Stimulated activated CD8-positive, alpha-beta memory T cell treated with anti-CD3 and anti-CD28 coated beads, Interleukin-15, amount 100 ng/mL, for 1 hour (primary cell): ENCODE data around the gene RASAL3.

ENCODE experiments used
- DNase-seq: peaks from one replicate; pipeline ENCODE4 v3.0.0-alpha.2; 2020; ENCODE audit warnings: low read depth

The RASAL3 gene

GRCh38 chr19:15436012-15436825 lies 28.1 kb downstream of the RASAL3 start:
- DNase-seq = no peak

DNA sequence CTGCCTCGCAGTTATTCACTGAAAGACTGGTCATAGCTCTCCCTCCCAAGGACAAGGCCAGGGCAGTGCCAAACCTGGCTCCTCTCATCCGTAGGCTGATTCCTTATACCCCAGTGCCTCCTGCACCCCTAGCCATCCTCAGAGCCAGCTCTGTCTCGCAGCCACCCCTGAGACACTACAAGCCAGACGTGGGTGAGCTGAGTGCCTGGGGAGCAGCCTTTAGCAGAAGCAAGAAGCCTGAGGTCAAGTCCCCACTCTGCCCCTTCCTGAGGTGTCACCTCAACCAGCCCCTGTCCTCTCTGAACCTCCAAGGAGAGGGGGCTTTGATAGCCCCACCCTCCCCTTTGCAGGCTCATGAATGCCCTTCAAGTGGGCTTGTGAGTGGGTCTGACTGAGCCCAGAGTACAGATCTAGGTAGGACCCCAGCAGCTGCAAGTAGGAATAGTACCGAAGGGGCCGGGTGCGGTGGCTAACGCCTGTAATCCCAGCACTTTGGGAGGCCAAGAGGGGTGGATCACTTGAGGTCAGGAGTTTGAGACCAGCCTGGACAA lies 30.8 kb downstream of the RASAL3 start:
- no peak for DNase-seq

DNA sequence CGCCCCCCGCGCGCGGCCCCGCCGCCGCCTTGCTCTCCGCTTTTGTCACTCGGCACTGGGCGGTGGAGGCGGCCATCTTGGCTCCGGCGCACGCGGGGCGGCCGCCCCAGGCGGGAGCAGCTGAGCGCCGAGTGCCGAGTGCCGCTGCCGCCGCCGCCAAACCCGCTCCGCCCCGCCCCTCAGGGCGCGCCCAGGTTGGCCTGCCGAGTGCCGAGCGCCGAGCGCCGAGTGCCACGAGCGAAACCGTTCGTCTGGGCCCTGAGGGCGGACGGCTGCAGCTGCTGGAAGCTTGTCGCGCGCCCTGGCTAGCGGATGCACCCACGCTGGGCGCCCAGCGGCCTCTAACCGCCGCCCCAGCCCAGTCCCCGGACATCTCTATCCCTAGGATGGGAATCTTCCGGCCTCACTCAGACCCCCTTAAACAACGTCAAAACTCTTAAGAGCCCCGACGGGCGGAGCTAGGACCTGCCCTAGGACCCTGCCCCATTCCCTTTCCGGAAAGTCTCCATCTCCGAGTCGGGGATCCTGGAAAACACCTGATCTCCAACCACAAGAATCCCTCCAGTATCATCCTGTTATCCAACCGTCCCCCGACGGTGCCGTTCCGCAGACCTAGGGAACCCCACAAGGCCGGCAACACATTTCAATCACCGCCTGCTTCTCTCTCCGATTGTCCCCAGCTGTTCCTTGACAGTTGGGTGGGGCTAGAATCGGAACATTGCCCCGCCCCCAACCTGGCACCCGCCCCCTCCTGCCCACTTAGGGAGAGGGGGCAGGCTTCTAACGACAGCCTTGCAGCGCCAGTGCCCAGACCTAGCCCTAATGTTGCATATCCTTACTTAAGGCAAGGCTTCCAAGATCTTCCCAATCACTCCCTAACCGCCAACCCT lies 31.5 kb downstream of the RASAL3 start:
- peak; percentile 79 for DNase-seq

- DNase-seq = no peak
Measured at GRCh38 chr19:15432018-15432494, 32.3 kb downstream of the RASAL3 start.

- no peak for DNase-seq
Measured at GRCh38 chr19:15431396-15432017, 32.8 kb downstream of the RASAL3 start.

DNA sequence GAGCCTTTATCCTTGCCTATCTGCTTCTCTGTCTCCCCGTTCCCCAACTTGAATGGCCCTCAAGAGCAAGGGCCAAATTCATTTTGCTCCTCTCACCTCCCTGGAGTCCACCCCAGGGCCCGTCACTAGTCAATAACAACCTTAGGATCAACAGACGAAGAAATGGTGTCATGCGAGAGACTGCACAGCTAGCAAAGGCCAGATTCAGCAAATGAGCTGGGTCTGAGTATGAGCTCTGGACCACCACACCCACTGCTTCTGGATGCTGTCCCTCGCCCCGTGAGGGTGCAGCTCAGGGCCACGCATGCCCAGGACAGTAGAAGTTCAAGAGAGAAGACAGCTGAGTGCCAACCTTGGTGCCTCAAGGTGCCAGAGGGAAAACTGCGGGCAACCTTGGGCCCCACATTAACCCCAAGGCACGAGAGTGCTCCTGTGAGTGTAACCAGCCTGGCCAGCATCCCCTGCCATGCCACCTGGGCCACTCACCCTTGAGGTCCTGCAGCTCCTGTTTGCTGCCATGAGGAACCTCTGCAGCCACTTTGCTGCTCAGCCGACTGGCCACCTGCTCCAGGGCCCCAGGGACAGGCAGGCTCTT lies 33.7 kb downstream of the RASAL3 start:
- no peak for DNase-seq

- no peak for DNase-seq
Measured at GRCh38 chr19:15429825-15430467, 34.4 kb downstream of the RASAL3 start.

- no peak for DNase-seq
Measured at GRCh38 chr19:15428956-15429824, 35.2 kb downstream of the RASAL3 start.

GRCh38 chr19:15427991-15428471 lies 36.3 kb downstream of the RASAL3 start:
- DNase-seq = no peak

GRCh38 chr19:15427350-15427700 lies 37.0 kb downstream of the RASAL3 start:
- no peak for DNase-seq

DNA sequence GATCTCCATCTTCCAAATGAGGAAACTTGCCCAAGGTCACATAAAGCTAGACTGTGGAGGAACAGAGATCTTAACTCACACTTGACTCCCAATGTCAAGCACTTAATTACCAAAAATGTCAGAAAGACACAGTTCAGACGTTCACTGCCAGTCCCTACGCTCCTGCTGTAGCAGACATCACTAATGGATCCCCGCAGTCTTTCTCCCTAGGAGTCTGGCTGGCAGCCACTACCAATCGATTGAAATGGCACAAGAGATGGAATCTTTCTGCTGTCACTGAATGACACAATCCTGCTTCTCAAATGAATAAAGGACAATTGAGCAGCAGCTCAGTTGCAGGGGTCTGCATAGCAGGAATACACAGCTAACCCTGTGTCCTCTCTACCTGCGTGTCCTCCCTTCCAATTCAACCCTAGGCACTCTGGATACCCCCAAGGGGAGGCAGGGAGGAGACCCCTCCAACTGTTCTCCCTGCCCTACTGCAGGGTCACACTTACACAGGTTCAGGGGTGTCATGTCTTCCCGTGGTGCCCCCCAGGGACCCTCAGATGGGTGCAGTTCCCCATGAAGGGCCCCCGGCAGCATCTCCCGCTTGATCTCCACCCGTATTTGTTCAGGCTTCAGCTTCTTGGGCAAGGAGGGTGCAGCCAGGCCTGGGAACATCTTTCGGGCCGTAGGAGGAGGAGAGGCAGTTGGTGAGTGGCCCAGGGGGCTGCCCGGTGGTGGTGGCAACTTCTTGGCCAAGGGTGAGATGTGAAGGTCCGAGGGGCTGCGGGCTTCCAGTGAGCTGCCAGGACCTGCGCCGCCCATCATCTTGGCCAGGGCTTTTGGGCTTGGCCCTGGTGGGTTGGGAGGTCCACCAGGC lies 37.6 kb downstream of the RASAL3 start:
- DNase-seq = no peak

DNA sequence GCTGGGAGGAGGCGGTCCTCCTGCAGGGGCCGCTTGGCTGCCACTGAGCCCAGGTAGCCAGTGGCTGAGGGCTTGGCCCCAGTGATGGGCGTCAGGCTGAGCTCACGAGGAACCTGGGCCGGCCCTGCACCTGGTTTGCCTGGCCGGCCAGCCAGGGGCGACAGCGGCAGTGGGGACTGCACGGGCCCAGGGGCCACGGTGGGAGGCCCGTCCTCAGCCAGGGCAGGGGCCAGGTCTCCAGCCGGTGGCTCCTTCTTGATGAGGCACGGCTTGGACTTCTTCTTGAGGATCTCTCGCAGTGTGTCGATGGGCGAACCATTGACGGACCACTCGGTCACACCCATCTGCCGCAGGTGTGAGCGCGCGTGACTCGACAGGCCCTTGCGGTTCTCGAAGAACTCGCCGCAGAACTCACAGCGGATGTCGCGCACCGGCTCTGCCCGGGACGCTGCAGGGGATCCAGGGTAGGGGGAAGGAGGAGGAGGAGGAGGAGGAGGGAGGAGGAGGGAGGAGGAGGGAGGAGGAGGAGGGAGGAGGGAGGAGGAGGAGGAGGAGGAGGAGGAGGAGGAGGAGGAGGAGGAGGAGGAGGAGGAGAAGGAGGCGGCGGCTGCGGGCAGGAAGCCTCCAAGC lies 38.9 kb downstream of the RASAL3 start:
- no peak for DNase-seq

GRCh38 chr19:15424692-15425272 lies 39.6 kb downstream of the RASAL3 start:
- no peak for DNase-seq

- DNase-seq = no peak
Measured at GRCh38 chr19:15424121-15424520, 40.2 kb downstream of the RASAL3 start.

GRCh38 chr19:15423130-15423529 lies 41.2 kb downstream of the RASAL3 start:
- DNase-seq = no peak

- no peak for DNase-seq
Measured at GRCh38 chr19:15422296-15423075, 41.9 kb downstream of the RASAL3 start.

DNA sequence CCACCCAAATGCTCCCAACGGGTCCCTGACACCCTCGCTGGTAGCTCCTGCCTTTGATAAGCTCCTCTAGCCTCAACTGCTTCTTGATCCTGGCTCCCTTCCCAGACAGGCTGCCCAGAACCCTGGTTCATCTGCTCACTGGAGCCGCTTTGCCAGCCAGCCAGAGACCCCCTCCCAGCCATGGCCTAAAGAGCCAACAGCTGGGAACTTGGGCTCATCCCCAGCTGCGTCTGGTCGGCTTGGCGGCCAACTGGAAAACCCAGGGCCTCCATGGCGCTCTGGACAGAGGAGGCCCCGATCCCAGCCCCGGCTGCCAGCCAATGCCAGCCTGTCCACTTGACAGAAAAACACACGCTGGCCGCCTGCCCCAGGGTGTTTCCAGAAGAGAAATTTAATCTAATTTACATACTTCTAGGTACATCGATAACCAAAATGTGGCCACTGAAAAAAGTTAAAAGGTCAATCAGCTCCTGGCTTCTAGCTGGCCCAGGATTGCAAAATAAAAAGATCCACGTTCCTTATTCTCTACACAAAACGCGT lies 42.6 kb downstream of the RASAL3 start:
- DNase-seq = no peak
